Hematopoietic multipotent progenitor cell treated with erythropoietin and hydrocortisone succinate and interleukin-3 and kit ligand, for 17 days (in vitro differentiated cells): ENCODE measurements around the gene CACNA1S.

ENCODE experiments used
- DNase-seq: peaks from one replicate; pipeline ENCODE4 v3.0.0-alpha.2; 2015; ENCODE audit warnings: low spot score

CACNA1S gene

GRCh38 chr1:201013991-201014815, 98.0 kb downstream of the CACNA1S start:
- no peak for DNase-seq

- DNase-seq, result no peak
These were observed 99.2 kb downstream of the CACNA1S start for GRCh38 chr1:201013031-201013485.

DNA sequence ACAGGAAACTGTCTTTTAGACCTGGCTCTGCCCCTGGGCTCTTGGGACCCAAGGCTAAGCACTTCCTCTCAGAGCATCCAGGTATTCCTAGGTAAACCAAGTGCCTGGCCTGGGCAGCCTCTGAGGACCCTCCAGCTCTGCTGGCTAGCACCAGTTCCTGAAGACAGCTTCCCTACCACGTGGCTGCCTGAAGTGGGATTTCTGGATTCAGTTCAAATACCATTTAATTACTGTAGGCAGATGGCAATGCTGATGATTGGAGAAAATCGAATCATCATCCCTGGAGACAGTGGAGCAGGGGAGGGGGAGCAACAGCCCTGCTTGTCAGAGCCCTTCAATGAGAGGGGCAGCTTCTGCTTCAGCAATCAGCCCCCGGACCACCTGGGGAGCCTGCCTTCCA, 100.6 kb downstream of the CACNA1S start:
- DNase-seq, result no peak

GRCh38 chr1:201009962-201010645, 102.1 kb downstream of the CACNA1S start:
- DNase-seq, result no peak

- DNase-seq, result no peak
These were observed 103.4 kb downstream of the CACNA1S start for GRCh38 chr1:201008666-201009360.

DNA sequence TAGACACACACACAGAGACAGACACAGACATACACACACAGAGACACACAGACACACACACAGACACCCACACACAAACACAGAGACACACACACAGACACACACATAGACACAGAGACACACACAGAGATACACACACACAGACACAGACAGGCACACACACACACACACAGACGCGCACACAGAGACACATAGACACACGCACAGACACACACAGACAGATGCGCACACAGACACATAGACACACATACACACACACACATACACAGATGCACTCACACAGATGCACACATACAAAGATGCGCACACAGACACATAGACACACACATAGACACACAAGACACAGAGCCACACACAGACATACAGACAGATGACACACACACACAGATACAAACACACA, 104.7 kb downstream of the CACNA1S start:
- no peak for DNase-seq

DNA sequence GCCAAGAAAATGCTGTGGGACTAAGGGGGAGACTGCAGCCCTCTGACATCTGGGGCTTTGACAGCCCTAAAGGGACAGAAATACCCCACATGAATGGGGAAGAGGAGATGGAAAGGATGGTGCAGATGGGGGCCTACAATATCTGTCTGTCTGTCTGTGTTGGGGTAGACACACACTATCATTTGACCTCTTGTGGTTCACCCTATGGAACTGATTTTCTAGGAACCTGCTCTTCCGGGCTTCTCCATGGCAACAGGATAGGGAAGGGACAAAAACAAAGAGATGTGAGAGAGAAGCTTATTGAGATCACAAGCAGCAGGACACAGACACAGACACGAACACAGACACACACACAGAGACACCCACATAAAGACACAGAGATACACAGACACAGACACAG, 105.8 kb downstream of the CACNA1S start:
- DNase-seq, result no peak

- no peak for DNase-seq
These were observed 107.5 kb downstream of the CACNA1S start for GRCh38 chr1:201004732-201005131.

GRCh38 chr1:201004154-201004553, 108.1 kb downstream of the CACNA1S start:
- DNase-seq, result no peak

DNA sequence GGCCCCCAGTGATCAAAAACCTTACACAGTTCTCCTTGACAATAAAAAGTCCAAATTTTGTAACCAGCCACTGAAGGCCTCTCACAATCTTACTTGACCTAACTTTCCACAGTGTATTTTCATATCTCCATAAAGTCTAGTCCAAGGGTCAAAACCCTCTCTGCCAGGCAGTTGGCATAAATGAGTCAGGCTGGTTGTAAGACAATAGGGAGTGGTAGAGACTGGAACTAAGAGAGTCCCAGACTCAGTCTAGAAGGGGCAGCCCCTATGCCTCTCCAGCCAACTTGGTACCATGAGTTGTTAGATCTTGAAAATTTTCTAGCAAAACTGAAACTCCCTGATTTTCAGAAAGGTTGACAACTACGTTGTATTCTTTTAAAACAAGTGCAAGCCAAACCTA, 109.7 kb downstream of the CACNA1S start:
- DNase-seq, result no peak

GRCh38 chr1:201001962-201002361, 110.3 kb downstream of the CACNA1S start:
- no peak for DNase-seq

- DNase-seq, result no peak
These were observed 111.8 kb downstream of the CACNA1S start for GRCh38 chr1:201000391-201000790.

GRCh38 chr1:200999667-201000066, 112.6 kb downstream of the CACNA1S start:
- no peak for DNase-seq

DNA sequence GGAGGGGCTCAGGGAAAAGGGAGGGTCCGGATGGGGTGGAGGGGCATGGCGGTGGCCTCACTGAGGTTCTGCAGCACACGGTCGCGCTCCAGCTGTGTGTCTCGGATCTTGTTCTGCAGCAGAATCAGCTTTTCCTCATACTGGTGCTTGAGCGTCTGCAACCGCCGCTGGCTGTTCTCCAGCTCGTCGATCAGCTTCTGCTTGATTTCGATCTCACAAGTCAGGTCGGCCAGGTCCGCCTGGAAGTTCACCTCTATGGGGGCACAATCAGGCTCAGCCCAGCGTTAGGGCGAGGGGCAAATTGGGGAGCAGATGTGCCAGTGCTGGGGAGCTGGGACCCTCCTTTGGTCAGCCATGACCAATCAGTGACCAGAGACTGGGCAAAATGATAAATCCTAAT, 113.9 kb downstream of the CACNA1S start:
- DNase-seq, result no peak

DNA sequence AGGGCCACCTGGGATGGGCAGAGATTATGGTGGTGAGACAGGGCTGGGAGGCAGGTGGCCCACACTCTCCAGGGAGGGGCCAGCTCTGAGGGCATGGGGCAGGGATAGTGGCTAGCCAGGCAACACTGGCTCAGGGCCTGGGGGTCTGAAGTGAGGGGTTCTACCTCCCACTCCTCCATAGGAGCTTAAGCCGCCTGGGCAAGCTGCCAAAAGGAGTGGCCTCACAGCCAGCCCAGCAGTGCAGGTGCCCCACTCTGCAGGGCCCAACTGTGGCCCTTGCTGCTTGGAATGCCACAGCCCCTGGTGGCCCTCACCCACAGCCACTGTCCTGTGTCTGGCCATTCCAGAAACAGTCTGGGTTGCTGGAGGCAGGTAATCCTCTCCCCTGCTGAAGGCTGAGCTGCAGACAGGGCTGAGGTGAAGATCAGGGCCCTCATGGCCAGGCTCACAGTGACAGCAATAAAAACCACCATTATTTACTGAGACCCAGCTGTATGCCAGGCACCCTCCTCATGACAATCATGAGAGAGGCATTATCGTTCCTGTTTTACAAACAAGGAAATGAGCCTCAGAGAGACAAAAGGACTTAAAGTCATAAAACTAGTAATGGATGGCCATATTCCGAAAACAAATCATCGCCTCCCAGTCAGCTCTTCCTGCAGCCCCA, 119.7 kb downstream of the CACNA1S start:
- no peak for DNase-seq

DNA sequence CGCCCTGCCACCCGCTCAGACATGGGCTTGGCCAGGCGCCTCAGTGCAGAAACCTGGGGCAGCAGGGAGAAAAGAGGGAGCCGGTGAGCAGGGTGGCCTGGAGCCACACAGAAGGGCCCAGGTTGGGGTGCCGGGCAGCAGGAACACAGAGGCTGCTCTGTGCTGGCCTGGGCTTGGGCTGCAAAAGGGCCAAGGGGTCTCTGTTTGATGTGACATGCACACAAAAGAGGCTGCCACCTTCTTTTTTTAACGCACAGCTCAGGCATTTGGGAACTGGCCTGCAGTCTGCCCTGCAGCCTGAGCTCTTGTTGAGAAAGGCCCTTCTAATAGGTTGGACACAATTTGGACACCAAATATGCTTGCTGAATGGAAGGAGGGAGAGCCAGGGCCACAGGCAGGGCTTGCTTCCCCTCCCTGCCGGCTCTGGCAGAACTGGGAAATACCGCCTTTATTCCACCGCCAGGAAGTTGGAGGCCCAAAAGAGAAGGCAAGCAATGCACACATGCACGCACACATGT, 121.1 kb downstream of the CACNA1S start:
- no peak for DNase-seq

- no peak for DNase-seq
These were observed 122.1 kb downstream of the CACNA1S start for GRCh38 chr1:200990114-200990513.
